BE2C (cell line): ENCODE measurements around the gene COX6A1.
A peak's percentile ranks its signal among the peaks of the same experiment; 100 is the strongest.

Source experiments
- DNase-seq: peaks from one replicate; pipeline ENCODE4 v3.0.0-alpha.2; 2020
- H3K27me3 ChIP-seq: fragments of 250-450 bp; sonication (Bioruptor Pico); 2 replicates; pipeline ENCODE4 v1.5.1; 2020; ENCODE audit warnings: mild to moderate bottlenecking
- H3K36me3 ChIP-seq: fragments of 250-450 bp; sonication (Bioruptor Pico); 2 replicates; pipeline ENCODE4 v1.5.1; 2020; ENCODE audit warnings: mild to moderate bottlenecking
- H3K4me1 ChIP-seq: fragments of 250-450 bp; sonication (Bioruptor Pico); 2 replicates; pipeline ENCODE4 v1.5.1; 2020
- H3K4me3 ChIP-seq: 2 replicates; pipeline ENCODE4 v1.5.1; 2011; ENCODE audit warnings: low read depth, low read length
- H3K9me3 ChIP-seq: fragments of 250-450 bp; sonication (Bioruptor Pico); 2 replicates; pipeline ENCODE4 v1.5.1; 2020
- CTCF ChIP-seq: IDR thresholded peaks from 2 replicates; pipeline ENCODE4 v1.5.1; 2012; ENCODE audit warnings: mild to moderate bottlenecking, low read depth, low read length

COX6A1 gene

GRCh38 chr12:120463712-120464111 lies 25.8 kb downstream of the COX6A1 start:
- no peaks in the 10 kb centered on the region for H3K27me3 ChIP-seq
- peaks cover 80% of the 10 kb centered on the region for H3K36me3 ChIP-seq
- no peak for DNase-seq
- no peaks in the 10 kb centered on the region for H3K9me3 ChIP-seq
- no peaks in the 10 kb centered on the region for H3K4me1 ChIP-seq
- no peak overlapping the region for H3K4me3 ChIP-seq
- TF ChIP-seq CTCF: no peak

- peaks cover 59% of the 10 kb centered on the region for H3K36me3 ChIP-seq
- H3K4me1 ChIP-seq: no peaks in the 10 kb centered on the region
- DNase-seq: no peak
- H3K4me3 ChIP-seq: no peak overlapping the region
- H3K9me3 ChIP-seq: no peaks in the 10 kb centered on the region
- TF ChIP-seq CTCF: no peak
- no peaks in the 10 kb centered on the region for H3K27me3 ChIP-seq
Measured at GRCh38 chr12:120465756-120466155, 27.8 kb downstream of the COX6A1 start.

GRCh38 chr12:120466560-120467315 lies 28.8 kb downstream of the COX6A1 start:
- no peaks in the 10 kb centered on the region for H3K9me3 ChIP-seq
- DNase-seq: peak; percentile 55
- TF ChIP-seq CTCF: peak; percentile 70
- no peaks in the 10 kb centered on the region for H3K4me1 ChIP-seq
- H3K36me3 ChIP-seq: peaks cover 51% of the 10 kb centered on the region
- no peak overlapping the region for H3K4me3 ChIP-seq
- H3K27me3 ChIP-seq: no peaks in the 10 kb centered on the region

- Histone ChIP-seq H3K27me3 (no peaks in the 10 kb centered on the region), H3K36me3 (peaks cover 44% of the 10 kb centered on the region), H3K4me1 (no peaks in the 10 kb centered on the region), H3K9me3 (no peaks in the 10 kb centered on the region), H3K4me3 (no peak overlapping the region)
- no peak for TF ChIP-seq CTCF
- DNase-seq: no peak
Measured at GRCh38 chr12:120467439-120467838, 29.5 kb downstream of the COX6A1 start.

GRCh38 chr12:120468325-120468820 lies 30.5 kb downstream of the COX6A1 start:
- Histone ChIP-seq H3K9me3 (no peaks in the 10 kb centered on the region), H3K36me3 (peaks cover 35% of the 10 kb centered on the region), H3K27me3 (no peaks in the 10 kb centered on the region), H3K4me1 (no peaks in the 10 kb centered on the region), H3K4me3 (peak overlapping the region; percentile 92)
- DNase-seq: peak; percentile 13
- no peak for TF ChIP-seq CTCF

GRCh38 chr12:120468821-120469449 lies 31.0 kb downstream of the COX6A1 start:
- Histone ChIP-seq H3K4me3 (peak overlapping the region; percentile 92), H3K36me3 (peaks cover 29% of the 10 kb centered on the region), H3K4me1 (no peaks in the 10 kb centered on the region), H3K27me3 (no peaks in the 10 kb centered on the region), H3K9me3 (no peaks in the 10 kb centered on the region)
- no peak for TF ChIP-seq CTCF
- DNase-seq: peak; percentile 61
